Duodenal mucosa (tissue), 2 donors: ENCODE results near the gene SLC17A3.

Experiments
- H3K27ac ChIP-seq: one replicate; pipeline ENCODE4 v1.7.0; 2013; ENCODE audit warnings: low read depth, low read length
- H3K27me3 ChIP-seq, 2 donors: one replicate each; pipeline ENCODE4 v1.7.0; 2013; ENCODE audit warnings: low read length in 2 of 2, control low read depth in 1 of 2; ENCODE audit not compliant: insufficient read depth in 2 of 2, control insufficient read depth in 1 of 2
- H3K36me3 ChIP-seq, 2 donors: one replicate each; pipeline ENCODE4 v1.7.0; 2013; ENCODE audit warnings: low read length in 2 of 2, control low read depth in 1 of 2; ENCODE audit not compliant: insufficient read depth in 2 of 2, control insufficient read depth in 1 of 2
- H3K4me1 ChIP-seq, 2 donors: one replicate each; pipeline ENCODE4 v1.7.0; 2013; ENCODE audit warnings: low read length in 2 of 2, control low read depth in 1 of 2; ENCODE audit not compliant: insufficient read depth in 2 of 2, control insufficient read depth in 1 of 2
- H3K4me3 ChIP-seq, 2 donors: one replicate each; pipeline ENCODE4 v1.7.0; 2013; ENCODE audit warnings: low read length in 2 of 2, low read depth in 1 of 2
- H3K9ac ChIP-seq, 2 donors: one replicate each; pipeline ENCODE4 v1.7.0; 2013; ENCODE audit warnings: low read length in 2 of 2, low read depth in 1 of 2
- H3K9me3 ChIP-seq, 2 donors: one replicate each; pipeline ENCODE4 v1.7.0; 2013; ENCODE audit warnings: low read length in 2 of 2, control low read depth in 1 of 2; ENCODE audit not compliant: control insufficient read depth in 1 of 2

Gene SLC17A3

GRCh38 chr6:25875563-25875905 lies 1.5 kb upstream of the SLC17A3 start:
- H3K4me3 ChIP-seq: no peak overlapping the region
- H3K9me3 ChIP-seq: no peaks in the 10 kb centered on the region
- H3K27ac ChIP-seq: no peak overlapping the region
- H3K4me1 ChIP-seq: no peaks in the 10 kb centered on the region
- H3K27me3 ChIP-seq: peaks cover 0 to 5% of the 10 kb centered on the region in 2 donors
- no peaks in the 10 kb centered on the region for H3K36me3 ChIP-seq
- no peak overlapping the region for H3K9ac ChIP-seq

- H3K36me3 ChIP-seq: no peaks in the 10 kb centered on the region
- no peaks in the 10 kb centered on the region for H3K9me3 ChIP-seq
- no peak overlapping the region for H3K27ac ChIP-seq
- H3K9ac ChIP-seq: no peak overlapping the region
- H3K4me3 ChIP-seq: no peak overlapping the region
- no peaks in the 10 kb centered on the region for H3K4me1 ChIP-seq
- peaks cover 0 to 5% of the 10 kb centered on the region in 2 donors for H3K27me3 ChIP-seq
Measured at GRCh38 chr6:25874822-25875562, 949 bp upstream of the SLC17A3 start.

- no peak overlapping the region for H3K27ac ChIP-seq
- no peak overlapping the region for H3K9ac ChIP-seq
- no peak overlapping the region for H3K4me3 ChIP-seq
- peaks cover 0 to 5% of the 10 kb centered on the region in 2 donors for H3K27me3 ChIP-seq
- H3K9me3 ChIP-seq: no peaks in the 10 kb centered on the region
- H3K36me3 ChIP-seq: no peaks in the 10 kb centered on the region
- H3K4me1 ChIP-seq: no peaks in the 10 kb centered on the region
Measured at GRCh38 chr6:25872814-25873213, 1.2 kb downstream of the SLC17A3 start.

- no peaks in the 10 kb centered on the region for H3K36me3 ChIP-seq
- H3K27ac ChIP-seq: no peak overlapping the region
- H3K9me3 ChIP-seq: no peaks in the 10 kb centered on the region
- H3K27me3 ChIP-seq: no peaks in the 10 kb centered on the region
- H3K4me3 ChIP-seq: no peak overlapping the region
- no peaks in the 10 kb centered on the region for H3K4me1 ChIP-seq
- no peak overlapping the region for H3K9ac ChIP-seq
Measured at GRCh38 chr6:25869840-25870239, 4.2 kb downstream of the SLC17A3 start.

- Histone ChIP-seq H3K27me3 (no peaks in the 10 kb centered on the region), H3K36me3 (no peaks in the 10 kb centered on the region), H3K4me1 (no peaks in the 10 kb centered on the region), H3K4me3 (no peak overlapping the region), H3K9me3 (no peaks in the 10 kb centered on the region), H3K9ac (no peak overlapping the region), H3K27ac (no peak overlapping the region)
Measured at GRCh38 chr6:25868436-25869183, 5.4 kb downstream of the SLC17A3 start.

GRCh38 chr6:25866011-25866410 lies 8.0 kb downstream of the SLC17A3 start:
- Histone ChIP-seq H3K27ac (no peak overlapping the region), H3K27me3 (no peaks in the 10 kb centered on the region), H3K4me1 (no peaks in the 10 kb centered on the region), H3K9ac (no peak overlapping the region), H3K4me3 (no peak overlapping the region), H3K36me3 (no peaks in the 10 kb centered on the region), H3K9me3 (no peaks in the 10 kb centered on the region)

GRCh38 chr6:25863360-25863759 lies 10.7 kb downstream of the SLC17A3 start:
- H3K9me3 ChIP-seq: no peaks in the 10 kb centered on the region
- H3K36me3 ChIP-seq: no peaks in the 10 kb centered on the region
- H3K4me1 ChIP-seq: no peaks in the 10 kb centered on the region
- peaks cover 0 to 4% of the 10 kb centered on the region in 2 donors for H3K27me3 ChIP-seq
- no peak overlapping the region for H3K9ac ChIP-seq
- no peak overlapping the region for H3K4me3 ChIP-seq
- H3K27ac ChIP-seq: no peak overlapping the region

- no peak overlapping the region for H3K9ac ChIP-seq
- H3K4me1 ChIP-seq: no peaks in the 10 kb centered on the region
- peaks cover 0 to 4% of the 10 kb centered on the region in 2 donors for H3K27me3 ChIP-seq
- no peak overlapping the region for H3K27ac ChIP-seq
- no peak overlapping the region for H3K4me3 ChIP-seq
- H3K9me3 ChIP-seq: no peaks in the 10 kb centered on the region
- H3K36me3 ChIP-seq: no peaks in the 10 kb centered on the region
Measured at GRCh38 chr6:25862199-25862598, 11.8 kb downstream of the SLC17A3 start.

GRCh38 chr6:25852756-25853155 lies 21.3 kb downstream of the SLC17A3 start:
- Histone ChIP-seq H3K9me3 (no peaks in the 10 kb centered on the region), H3K36me3 (no peaks in the 10 kb centered on the region), H3K9ac (no peak overlapping the region), H3K4me3 (no peak overlapping the region), H3K27me3 (no peaks in the 10 kb centered on the region), H3K4me1 (no peaks in the 10 kb centered on the region), H3K27ac (no peak overlapping the region)

GRCh38 chr6:25851961-25852360 lies 22.1 kb downstream of the SLC17A3 start:
- Histone ChIP-seq H3K27ac (no peak overlapping the region), H3K4me1 (no peaks in the 10 kb centered on the region), H3K9me3 (no peaks in the 10 kb centered on the region), H3K4me3 (no peak overlapping the region), H3K27me3 (no peaks in the 10 kb centered on the region), H3K36me3 (no peaks in the 10 kb centered on the region), H3K9ac (no peak overlapping the region)
